GM20000 (cell line): ENCODE measurements around the gene MRPL9.

Experiments used
- DNase-seq: peaks from one replicate; pipeline ENCODE4 v3.0.0; 2012; ENCODE audit warnings: low spot score
- CTCF ChIP-seq: IDR thresholded peaks from 2 replicates; pipeline ENCODE4 v1.5.1; 2012; ENCODE audit warnings: mild to moderate bottlenecking, control low read depth; ENCODE audit errors: extremely low read depth, missing control alignments

Gene MRPL9

DNA sequence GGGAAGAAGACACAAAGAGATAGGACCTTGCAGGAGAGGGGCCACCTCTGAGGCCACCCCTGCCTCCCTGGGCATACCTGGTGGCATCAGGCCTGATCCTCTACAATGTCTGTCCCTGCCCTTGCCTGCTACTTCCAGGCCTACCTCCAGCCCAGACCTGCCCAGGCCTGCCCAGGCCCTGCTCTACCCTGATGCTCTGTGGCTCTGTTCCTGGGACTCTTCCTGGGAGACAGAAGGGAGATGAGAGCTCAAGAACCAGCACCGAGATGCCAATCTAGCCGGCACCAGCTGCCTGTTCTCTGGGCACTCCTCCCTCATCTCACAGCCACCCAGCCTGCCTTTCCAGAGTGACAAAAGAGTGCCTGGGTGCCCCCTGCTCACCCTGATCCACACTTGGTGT is 49.4 kb downstream of the MRPL9 start:
- DNase-seq, result no peak

GRCh38 chr1:151713044-151713443 is 50.3 kb downstream of the MRPL9 start:
- DNase-seq, result no peak
- no peak for TF ChIP-seq CTCF

More for the DNA sequence above, 49.4 kb downstream of the MRPL9 start:
- TF ChIP-seq CTCF, result no peak

DNA sequence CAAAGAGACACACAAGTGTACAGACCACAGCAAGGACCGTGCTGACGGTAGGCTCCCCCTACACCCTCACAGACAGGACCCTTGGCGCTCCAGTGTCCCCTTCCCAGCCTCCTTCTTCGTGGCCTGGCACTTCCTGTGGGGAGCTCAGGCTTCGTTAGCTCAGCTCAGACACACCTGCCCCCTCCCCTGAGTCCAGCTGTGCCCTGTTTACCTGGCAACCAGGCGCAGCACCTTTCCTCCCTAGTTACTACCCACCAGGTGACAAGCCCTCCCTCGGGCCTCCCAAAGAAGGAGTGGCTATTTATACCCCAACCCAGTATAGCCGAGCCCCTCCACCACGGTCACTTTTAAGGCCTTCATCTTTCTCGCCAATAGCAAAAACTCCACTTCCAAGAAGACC is 51.3 kb downstream of the MRPL9 start:
- TF ChIP-seq CTCF, result no peak
- no peak for DNase-seq

- no peak for TF ChIP-seq CTCF
- DNase-seq, result no peak
Observed at GRCh38 chr1:151711044-151711800, 52.1 kb downstream of the MRPL9 start.

DNA sequence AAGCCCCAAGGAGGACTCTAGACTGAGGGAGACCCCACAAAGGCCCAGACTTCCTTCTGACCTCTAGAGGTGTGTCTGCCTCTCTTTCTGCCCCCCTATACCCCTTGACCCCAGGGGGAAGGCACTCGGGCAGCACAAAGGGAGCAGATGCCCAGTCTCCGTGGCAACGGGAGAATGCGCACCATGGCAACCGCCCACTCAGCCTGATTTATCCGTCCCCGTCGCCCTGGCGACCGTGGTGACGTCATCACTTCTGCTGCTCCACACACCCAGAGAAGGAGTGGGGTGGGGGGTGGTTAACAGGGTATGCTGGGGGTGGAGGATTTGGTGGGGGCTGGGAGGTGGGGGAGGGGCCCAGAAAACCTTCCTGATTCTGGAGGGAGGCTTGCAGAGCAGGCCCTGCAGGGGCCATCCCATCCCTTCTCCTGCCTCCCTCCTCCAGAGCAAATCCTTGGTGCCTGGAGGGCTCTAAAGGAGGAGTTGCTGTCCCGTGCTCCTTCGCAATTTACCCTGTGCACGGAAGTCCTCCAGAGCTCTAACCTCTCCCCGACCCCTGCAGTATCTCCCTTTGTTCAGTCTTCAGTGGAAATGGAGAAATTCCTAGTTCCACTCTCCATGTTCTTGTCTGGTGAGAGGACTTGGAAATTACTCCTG is 53.0 kb downstream of the MRPL9 start:
- no peak for TF ChIP-seq CTCF
- DNase-seq, result no peak
